GM19452 (cell line): Measurements from ENCODE around the gene KCNT1.

Experiments
- ATAC-seq: cut with Tn5 transposase; IDR thresholded peaks from one replicate; pipeline ENCODE4 v1.9.1; 2021; ENCODE audit not compliant: unreplicated experiment

Gene KCNT1

DNA sequence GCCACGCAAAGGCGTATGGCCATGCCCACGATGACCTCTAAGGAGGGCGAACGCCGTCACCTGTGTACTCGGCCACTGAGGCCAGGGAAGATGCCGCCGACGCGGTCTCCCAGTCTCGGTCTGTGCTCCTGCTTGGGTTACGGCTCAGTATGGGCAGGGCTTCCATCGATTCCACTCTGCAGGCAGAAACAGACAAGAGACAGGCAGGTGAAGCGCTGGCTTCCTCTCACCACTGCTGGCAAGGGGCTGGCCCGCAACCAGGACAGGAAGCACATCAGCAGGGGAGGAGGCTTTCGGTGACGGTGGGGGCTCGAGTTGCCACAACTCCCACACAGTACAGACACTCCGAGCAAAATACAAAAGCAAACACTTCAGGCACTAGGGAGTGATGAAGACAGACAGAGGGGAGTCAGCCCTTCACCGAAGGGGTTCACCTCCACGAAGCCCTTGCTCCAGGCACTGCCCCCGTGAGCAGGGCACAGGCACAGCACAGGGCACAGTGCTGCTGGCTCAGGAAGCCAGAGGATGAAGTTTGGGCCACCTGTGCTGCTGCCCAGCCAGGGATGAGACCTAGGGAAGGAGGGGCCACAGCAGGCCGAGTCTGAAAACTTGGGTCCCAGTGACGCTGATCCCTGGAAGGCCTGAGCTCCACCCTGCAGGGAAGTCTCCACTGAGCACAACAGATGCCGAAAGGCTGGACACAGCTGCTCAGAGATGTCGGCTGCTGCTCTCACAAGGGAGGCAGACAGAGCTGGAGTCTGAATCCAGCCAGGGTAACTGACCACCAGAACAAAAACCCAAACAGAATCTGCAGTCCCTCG lies 114.1 kb downstream of the KCNT1 start:
- ATAC-seq, result no peak

DNA sequence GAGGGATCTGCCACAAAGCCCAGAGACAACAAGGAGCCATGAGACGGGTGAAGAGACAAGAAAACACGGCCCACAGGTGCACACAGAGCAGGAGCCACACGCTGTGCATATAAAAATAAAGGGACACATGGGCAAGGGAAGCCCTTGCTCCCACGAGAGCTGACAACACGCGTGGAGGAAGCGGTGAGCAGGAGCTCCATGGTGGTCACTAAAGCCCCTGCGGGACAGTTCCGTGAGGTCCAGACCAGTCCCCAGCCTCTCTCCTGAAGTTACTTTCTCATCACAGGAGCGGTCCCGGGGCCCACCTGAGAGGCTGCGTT lies 114.6 kb downstream of the KCNT1 start:
- ATAC-seq, result no peak

DNA sequence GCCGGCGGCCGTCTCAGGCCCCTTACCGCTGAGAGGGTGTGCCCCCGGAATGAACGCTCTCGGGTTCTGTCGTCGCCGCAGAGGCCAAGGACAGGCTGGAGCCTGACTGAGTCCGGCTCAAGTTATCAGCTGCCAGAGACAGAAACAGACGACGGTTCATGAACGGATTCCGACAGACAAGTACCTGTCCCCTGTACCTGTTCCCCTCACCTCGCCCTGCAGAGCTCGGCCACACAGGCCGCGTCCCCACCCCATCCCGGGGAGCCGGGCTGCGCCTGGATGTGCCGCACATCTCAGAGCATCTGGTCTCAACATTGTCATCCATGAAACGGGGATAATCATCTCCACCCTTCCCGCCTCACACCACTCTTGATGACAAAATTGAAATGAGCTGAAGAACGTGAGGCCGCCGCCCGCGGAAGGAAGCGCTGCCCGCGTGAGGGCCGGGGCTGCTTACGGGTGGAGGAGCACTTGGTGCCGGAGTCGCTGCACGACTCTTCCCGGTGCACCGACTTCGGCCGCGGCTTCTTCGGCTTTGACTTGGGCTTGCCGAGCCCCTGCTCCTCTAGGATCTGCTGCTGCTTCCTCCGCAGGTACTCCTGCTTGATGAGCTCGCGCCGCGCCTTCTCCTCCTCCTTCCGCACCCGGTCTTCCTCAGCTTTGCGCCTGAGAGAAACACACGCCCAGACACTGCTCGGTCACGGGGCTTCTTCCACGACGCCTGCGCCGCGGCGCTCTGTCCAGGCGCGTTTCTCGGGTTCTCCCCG lies 116.1 kb downstream of the KCNT1 start:
- ATAC-seq, result no peak

DNA sequence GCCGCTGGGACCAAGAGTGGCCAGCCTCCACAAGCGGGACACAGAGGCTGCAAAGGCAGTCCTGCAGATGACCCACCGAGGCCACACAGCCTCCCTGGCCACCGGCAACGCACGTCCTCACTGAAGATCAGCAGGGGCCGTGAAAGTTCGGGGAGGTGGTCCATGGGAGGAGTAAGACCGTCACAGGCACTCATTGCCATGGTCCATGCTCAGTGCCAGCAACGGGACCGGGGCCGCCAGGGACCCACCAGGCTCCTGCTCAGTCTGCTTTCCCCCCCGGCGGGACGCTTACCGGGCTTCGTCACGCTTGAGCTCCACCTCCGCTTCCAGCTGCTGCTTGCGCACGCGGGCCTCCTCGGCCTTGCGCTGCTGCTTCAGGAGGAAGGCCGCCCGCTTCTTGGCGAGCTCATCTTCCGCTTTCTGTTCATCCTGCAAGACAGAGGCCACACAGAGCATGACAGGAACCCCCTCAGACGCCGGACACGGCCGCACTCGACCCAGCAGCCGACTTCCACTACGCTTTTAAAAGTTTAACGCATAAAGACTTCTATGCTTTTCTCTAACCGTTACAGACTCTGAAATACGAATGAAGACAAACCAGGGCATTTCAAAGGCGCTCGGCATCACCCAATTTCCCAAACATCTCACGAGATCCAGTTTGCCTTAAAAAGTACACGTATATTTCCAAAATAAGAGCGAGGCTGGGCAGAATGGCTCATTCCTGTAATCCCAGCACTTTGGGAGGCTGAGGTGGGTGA lies 116.9 kb downstream of the KCNT1 start:
- no peak for ATAC-seq

DNA sequence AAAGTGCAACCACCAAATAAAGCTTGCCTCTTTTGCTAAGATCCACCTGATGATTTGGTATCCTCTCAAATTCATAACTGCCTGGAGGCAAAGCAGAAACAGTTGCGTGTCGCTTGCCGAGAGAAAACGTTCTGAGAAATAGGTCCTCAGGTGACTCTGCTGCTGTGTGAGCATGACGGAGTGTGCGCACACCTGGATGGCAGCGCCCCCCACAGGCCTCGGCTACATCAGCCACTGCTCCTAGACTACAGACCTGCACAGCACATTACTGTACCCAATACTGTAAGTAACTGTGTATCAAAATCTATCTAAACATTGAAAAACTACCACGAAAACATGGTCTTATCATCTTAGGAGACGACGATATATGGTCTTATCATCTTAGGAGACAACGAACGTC lies 117.9 kb downstream of the KCNT1 start:
- no peak for ATAC-seq

DNA sequence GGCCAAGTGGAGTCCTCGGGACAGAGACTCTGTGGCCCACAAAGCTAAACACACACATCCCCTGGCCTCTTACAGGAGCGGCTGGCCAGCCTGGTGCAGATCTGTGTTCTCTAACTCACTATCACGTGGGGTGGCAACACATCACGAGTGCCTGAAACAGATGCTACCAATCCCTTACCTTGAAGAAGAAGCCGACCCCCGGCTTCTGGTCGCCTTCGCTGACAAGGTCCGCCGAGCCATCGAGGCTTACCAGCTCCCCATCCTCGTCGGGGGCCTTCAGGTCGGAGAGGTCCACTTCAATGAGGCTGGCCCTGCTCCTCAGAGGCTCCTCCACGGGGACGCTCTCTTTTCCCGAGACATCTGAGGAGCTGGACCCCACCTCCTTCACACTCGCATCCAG lies 118.7 kb downstream of the KCNT1 start:
- no peak for ATAC-seq

DNA sequence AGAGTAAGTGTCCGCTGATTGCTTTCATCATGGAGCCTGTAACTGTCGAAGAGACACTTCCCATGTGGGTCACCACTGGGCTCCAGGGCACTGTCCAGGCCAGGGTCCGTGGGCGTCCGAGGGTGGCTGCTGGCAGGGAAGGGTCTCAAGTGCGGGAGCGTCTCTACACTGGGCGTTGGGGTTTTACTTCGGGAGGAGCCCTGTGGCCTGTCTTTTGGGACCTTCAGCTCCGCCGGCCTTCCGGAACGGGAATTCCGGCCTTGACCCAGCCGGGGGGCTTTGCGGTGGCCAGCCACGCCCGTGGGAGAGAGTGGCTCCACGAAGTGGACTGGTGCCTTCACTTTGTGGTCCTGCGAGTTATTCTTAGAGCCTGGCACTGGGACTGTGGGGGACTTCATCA lies 119.1 kb downstream of the KCNT1 start:
- no peak for ATAC-seq

DNA sequence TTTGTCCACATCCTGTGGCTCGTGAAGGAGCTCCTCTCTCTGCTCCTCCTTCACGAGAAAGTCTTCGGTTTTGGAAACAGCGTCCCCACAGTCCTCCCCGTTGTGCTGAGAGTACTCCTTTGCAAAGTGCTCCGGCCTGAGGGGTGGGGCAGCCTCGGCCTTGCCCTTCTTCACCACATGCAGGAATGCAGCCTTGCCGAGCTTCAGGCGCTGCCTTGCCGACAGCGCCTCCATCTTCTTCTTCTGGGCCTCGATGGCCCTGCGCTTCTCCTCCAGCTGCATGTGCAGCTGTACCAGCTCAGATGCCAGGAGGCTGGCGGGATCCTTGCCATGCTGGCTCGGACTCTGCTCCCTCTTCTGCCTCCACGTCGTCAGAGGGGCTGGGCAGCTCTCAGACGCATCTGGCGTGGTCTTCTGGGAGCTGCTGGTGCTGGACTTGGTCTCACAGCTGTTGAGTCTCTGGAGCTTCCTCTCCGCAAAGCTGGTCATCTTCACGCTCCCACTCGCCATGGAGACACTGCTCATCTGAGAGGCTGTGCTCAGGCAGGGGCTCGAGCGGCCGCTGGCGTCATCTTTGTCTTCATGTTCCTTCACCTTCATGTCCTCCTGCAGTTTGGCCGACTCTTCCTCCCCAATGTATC lies 119.9 kb downstream of the KCNT1 start:
- ATAC-seq, result no peak

DNA sequence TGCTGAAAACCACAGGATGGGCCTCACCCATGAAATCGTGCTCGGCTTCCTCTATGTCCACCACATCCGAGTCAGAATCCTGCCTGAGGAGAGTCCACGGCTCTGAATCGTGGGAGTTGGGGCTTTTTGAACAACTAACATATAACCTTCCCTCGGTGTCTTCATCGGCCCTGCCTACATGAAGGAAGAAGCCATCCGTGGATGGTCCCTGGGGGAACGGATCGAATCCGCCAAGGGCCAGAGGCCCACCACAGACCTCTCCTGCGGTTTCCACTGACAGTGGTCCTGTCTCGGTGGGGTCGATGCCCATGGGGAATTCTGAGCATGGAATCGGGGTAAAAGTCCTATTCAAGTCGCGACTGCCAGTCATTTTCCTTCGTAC lies 120.4 kb downstream of the KCNT1 start:
- no peak for ATAC-seq

DNA sequence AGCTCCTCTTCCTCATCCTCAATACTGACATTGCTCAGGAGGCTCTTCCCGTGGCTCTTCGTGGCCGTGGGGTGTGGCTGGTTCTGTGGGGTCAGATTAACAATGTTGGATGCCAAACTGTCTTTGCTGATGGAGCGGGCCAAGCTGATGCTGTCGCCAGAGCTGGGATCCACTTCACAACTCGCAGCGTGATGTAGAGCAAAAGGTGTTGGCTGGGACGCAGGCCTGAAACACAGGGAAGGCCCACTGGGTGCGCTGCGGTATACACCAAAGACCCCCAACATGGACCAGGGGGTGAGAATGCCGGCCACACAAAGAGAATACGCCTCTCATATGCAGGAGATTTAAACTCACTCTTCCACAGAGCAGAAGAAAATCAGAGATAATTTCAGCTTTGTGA lies 121.1 kb downstream of the KCNT1 start:
- ATAC-seq, result no peak

DNA sequence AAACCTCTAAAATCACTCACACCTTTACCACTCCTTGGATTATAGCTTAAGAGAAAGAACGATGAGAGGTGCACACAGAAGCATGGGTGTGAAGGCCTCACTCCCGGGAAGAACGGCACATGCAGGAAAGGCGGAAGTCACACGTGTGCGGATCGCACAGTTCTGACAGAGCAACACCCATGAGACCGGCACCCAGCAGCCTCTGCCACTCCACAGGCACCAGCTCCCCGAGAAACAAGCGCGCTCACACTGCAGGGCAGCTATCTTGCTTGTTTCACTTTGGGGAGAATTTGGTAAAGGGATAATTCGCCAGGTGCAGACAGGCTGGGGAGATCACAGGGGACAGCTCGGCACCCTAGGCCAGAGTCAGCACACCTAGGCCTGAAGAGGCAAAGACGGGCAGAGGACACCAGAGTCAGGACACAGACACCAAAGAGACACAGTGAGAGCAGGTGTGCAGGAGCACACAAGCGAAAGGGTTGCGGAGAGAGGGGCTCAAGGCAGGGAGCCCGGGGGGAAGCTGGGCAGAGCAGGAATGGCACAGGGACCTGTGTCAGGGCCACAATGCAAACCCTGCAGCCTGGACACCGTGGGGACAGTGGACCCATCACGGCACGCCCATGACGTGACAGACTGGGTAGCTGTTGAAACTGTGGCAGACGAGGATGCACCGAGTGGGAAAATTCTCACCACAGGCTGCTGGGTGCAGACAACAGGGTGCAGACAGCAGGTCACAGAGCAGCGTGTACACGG lies 123.6 kb downstream of the KCNT1 start:
- ATAC-seq, result no peak

DNA sequence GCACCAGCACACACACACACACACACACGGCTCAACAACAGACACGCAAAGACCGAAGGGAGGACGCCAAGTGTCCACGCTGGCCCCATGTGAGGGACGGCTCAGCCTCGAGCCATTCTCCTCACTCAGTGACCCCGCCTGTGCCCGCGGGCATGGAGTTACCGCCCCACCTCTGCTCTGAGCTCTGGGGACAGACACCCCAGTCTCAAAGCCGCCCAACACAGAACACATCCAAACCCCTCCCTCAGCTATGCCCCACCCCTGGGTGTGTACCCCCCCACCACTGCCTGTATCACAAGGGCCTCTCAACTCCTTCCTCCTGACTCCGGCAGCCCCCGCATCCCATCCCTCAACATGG lies 124.2 kb downstream of the KCNT1 start:
- ATAC-seq, result no peak

DNA sequence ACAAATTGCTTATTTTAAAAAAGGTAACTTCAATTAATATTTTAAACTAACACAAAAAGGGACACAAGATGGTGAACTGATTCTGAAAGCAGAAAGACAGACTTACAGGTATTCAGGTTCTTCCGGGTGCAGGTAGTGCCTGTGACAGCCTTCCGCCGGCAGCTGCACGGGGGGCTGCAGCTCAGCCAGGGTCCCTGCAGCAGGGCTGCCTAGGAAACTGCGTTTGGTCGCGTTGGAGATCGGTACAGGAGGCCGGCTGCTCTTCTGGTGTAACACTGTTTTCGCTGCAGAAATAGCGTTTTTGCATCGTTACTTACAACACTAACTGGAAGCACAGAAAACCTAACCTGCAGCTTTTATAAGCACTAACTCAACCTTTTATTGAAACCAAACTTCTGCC lies 125.3 kb downstream of the KCNT1 start:
- ATAC-seq, result no peak

DNA sequence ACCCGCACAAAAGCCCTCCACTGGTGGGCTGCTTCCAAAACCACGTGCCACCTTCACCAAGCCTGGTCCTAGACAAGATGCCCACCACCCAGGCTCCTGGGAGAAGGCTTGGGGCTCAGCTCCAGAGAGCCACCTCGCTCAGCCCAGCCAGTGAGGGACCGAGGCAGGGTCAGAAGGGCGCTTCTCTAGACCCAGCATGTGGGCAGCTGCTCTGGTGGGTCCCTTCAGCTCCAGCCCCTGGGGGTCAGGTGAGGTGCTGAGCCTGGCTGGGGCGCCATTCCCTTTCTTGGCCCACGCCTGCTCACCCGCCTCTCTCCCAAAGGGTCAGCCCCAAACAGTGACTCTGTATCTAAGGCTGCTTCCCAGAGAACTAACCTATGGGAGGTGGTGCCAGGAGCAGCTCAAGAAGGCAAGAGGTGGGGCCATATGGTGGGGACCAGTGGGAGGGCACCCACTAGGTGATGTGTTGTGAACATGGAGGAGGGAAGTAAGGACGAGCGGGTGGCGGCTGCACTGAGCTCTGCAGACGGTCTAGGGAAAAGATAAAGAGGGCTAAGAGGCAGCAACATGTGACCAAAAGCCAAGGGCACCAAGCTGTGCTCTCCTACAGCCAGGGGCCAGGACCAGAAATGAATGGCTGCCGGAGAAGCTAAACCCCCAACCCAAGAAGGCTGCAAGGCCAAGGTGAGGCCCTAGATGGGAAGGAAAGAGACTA lies 126.0 kb downstream of the KCNT1 start:
- no peak for ATAC-seq

DNA sequence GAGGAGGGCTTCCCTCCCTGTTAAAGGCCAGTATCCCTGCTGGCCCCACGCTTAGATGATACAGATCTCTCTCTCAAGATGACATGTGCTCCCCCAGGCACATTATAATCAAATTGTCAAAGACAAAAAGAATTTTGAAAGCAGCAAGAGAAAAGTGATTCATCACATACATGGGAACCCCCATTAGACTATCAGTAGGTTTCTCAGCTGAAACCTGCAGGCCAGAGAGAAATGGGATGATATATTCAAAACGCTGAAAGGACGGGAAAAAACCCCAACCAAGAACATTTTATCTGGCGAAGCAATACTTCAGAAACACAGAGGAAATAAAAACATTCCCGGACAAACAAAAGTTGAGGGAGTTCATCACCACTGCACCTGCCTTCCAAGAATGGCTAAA lies 126.7 kb downstream of the KCNT1 start:
- no peak for ATAC-seq

DNA sequence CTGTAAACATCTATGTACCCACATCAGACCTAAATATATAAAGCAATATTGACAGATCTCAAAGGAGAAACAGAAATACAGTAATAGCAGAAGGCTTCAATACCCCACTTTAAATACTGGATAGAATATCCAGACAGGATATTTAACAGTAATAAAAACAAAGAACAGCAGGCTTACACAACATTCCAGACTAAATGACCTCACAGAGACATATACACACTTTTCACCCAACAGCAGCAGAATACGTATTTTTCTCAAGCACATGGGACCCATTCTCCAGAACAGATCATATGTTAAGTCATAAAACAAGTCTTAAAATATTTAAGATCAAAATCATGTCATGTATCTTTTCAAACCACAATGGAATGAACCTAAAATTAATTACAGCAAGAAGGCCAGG lies 128.5 kb downstream of the KCNT1 start:
- ATAC-seq, result no peak

DNA sequence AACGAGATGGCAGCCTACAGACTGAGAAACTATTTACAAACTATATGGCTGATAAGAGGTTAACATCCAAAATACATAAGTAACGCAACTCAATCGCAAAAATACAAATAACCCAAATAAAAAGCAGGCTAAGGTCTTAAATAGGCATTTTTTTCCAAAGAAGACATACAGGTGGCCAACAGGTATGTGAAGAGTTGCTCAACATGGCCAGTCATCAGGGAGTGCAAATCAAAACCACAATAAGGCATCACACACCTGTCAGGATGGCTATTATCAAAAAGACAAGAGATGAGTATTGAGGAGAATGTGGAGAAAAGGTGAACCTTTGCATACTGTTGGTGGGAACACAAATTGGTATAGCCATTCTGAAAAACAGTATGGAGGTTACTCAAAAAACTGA lies 131.9 kb downstream of the KCNT1 start:
- no peak for ATAC-seq

DNA sequence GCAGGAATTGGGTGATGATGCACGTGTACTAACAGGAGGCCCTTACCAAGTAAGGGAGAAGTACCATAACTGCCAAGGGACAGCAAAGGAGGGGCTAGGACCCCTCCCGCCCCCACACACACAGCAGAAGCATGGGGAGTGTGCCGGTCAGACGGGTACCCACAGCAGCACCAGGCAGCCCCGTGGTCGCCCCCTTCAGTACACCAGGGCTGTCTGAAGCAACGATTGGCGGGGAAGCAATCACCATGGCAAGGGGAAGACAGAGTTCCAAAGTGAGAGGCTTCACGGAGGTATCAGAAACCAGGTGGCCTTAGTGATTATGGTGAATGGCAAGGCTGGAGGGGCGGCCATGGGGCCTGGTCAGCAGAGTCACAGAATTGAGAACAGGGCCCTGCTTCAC lies 133.1 kb downstream of the KCNT1 start:
- no peak for ATAC-seq

DNA sequence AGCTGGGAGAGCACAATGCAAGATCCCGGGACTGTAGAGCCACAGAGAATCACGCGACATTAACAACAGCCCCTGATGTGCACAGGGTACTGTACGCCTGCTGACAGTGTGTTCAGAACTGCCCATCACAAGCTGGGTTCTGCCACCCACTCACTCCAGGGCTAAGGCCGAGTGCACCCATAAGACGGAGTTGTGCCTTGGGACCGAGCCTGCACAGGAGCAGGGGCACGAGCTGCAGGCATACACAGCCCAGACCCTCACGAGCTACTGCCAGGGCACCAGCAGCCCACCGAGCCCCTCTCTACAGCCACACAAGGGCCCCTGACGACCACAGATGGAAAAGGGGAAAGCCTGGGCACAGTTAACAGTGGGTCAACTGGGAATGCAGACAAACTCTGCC lies 137.5 kb downstream of the KCNT1 start:
- no peak for ATAC-seq

DNA sequence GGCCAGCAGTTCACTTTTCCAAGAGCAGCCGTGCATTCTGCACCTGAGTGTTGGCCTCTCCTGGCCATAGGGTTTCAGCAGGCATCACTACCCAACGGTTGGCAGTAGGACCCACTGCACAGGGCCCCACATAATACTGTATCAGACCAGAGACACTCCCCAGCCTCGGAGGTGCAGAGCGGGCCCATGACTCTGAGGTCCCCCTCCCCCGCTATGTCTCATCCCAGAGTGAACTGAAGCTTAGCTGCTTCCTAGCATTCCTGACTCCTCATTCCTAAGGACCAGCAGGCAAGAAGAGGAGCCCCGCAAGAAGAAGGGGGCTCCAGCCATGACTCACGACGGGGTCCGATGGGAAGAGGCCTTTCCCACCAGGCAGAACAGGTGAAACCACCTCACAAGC lies 138.1 kb downstream of the KCNT1 start:
- ATAC-seq, result no peak
